Liver (tissue), 9 donors: ENCODE results near the gene NPAS2. TPM values are rescaled to one million over a fixed set of nuclear protein-coding genes. Genes with fewer than 3 reads are reported as not detected.

Experiments
- DNase-seq: peaks from one replicate; pipeline ENCODE4 v3.0.0-alpha.2; 2017; ENCODE audit warnings: low spot score
- H3K27ac ChIP-seq, 2 donors: one replicate each; pipeline ENCODE4 v1.7.0; 2013; ENCODE audit warnings: inconsistent platforms in 2 of 2, low read length in 2 of 2, control low read depth in 1 of 2, low read depth in 1 of 2, mild to moderate bottlenecking in 1 of 2
- H3K27me3 ChIP-seq, 4 donors: one replicate each; pipeline versions ENCODE4 v1.6.1 to v1.7.0; 2013; ENCODE audit warnings: low read length in 3 of 4, inconsistent platforms in 1 of 4, mild to moderate bottlenecking in 1 of 4, moderate library complexity in 1 of 4; ENCODE audit not compliant: control insufficient read depth in 4 of 4, insufficient read depth in 4 of 4
- H3K36me3 ChIP-seq, 4 donors: one replicate each; pipeline versions ENCODE4 v1.6.1 to v1.7.0; 2013; ENCODE audit warnings: low read length in 3 of 4, mild to moderate bottlenecking in 3 of 4, low read depth in 1 of 4, moderate library complexity in 1 of 4; ENCODE audit not compliant: control insufficient read depth in 4 of 4, insufficient read depth in 3 of 4
- H3K4me1 ChIP-seq, 4 donors: one replicate each; pipeline versions ENCODE4 v1.6.1 to v1.7.0; 2013; ENCODE audit warnings: low read length in 3 of 4, mild to moderate bottlenecking in 3 of 4, moderate library complexity in 1 of 4; ENCODE audit not compliant: control insufficient read depth in 4 of 4, insufficient read depth in 4 of 4
- H3K4me3 ChIP-seq, 3 donors: one replicate each; pipeline versions ENCODE4 v1.6.1 to v1.7.0; 2013; ENCODE audit warnings: low read length in 3 of 3, control low read depth in 1 of 3, low read depth in 1 of 3, mild to moderate bottlenecking in 1 of 3
- H3K9ac ChIP-seq, 2 donors: one replicate each; pipeline ENCODE4 v1.7.0; 2013; ENCODE audit warnings: low read length in 2 of 2, mild to moderate bottlenecking in 2 of 2, moderate library complexity in 2 of 2, control low read depth in 1 of 2, low read depth in 1 of 2
- H3K9me3 ChIP-seq, 4 donors: one replicate each; pipeline versions ENCODE4 v1.6.1 to v1.7.0; 2013; ENCODE audit warnings: low read length in 3 of 4; ENCODE audit not compliant: control insufficient read depth in 4 of 4
- EGR1 ChIP-seq, 2 donors: IDR thresholded peaks; 2 replicates each; pipeline ENCODE4 v1.6.1; 2016 to 2018; ENCODE audit warnings: antibody characterized with exemption in 2 of 2, low read depth in 2 of 2
- FOXA1 ChIP-seq: IDR thresholded peaks from 2 replicates; pipeline ENCODE4 v1.6.1; 2016; ENCODE audit warnings: antibody characterized with exemption
- FOXA2 ChIP-seq: IDR thresholded peaks from 2 replicates; pipeline ENCODE4 v1.6.1; 2016; ENCODE audit warnings: antibody characterized with exemption
- GABPA ChIP-seq, 2 donors: IDR thresholded peaks in 1 of 2; conservative IDR thresholded peaks in 1 of 2; 2 replicates each; pipeline ENCODE4 v1.6.1; 2016; ENCODE audit warnings: antibody characterized with exemption in 2 of 2, mild to moderate bottlenecking in 1 of 2, moderate library complexity in 1 of 2
- HNF4A ChIP-seq, 2 donors: conservative IDR thresholded peaks; 2 replicates each; pipeline ENCODE4 v1.6.1; 2016; ENCODE audit warnings: antibody characterized with exemption in 2 of 2, mild to moderate bottlenecking in 2 of 2
- HNF4G ChIP-seq: IDR thresholded peaks from 2 replicates; pipeline ENCODE4 v1.6.1; 2016; ENCODE audit warnings: antibody characterized with exemption
- JUND ChIP-seq, 2 donors: IDR thresholded peaks; 2 replicates each; pipeline ENCODE4 v1.6.1; 2016; ENCODE audit warnings: antibody characterized with exemption in 2 of 2
- NR2F2 ChIP-seq: IDR thresholded peaks from 2 replicates; pipeline ENCODE4 v1.6.1; 2016; ENCODE audit warnings: antibody characterized with exemption
- RAD21 ChIP-seq, 2 donors: IDR thresholded peaks; 2 replicates each; pipeline ENCODE4 v1.6.1; 2016; ENCODE audit warnings: antibody characterized with exemption in 2 of 2, mild to moderate bottlenecking in 2 of 2
- RXRA ChIP-seq, 2 donors: IDR thresholded peaks; 2 replicates each; pipeline ENCODE4 v1.6.1; 2017 to 2018; ENCODE audit warnings: antibody characterized with exemption in 2 of 2, mild to moderate bottlenecking in 1 of 2
- SP1 ChIP-seq: IDR thresholded peaks from 2 replicates; pipeline ENCODE4 v1.6.1; 2018; ENCODE audit warnings: antibody characterized with exemption, mild to moderate bottlenecking
- TAF1 ChIP-seq: conservative IDR thresholded peaks from 2 replicates; pipeline ENCODE4 v1.6.1; 2016; ENCODE audit warnings: antibody characterized with exemption, mild to moderate bottlenecking
- YY1 ChIP-seq: IDR thresholded peaks from 2 replicates; pipeline ENCODE4 v1.6.1; 2016; ENCODE audit warnings: antibody characterized with exemption, mild to moderate bottlenecking
- ZBTB33 ChIP-seq: IDR thresholded peaks from 2 replicates; pipeline ENCODE4 v1.6.1; 2016; ENCODE audit warnings: antibody characterized with exemption
- WGBS: extraction: QIAGEN DNeasy Blood & Tissue Kit; methylation state at CpG from one replicate; pipeline ENCODE4 v1.1.7; 2013; 5-methylcytosine and 5-hydroxymethylcytosine counted together
- polyA plus RNA-seq, 2 donors: library from polyadenylated mRNA; stranded (reverse) in 1 of 2; unstranded in 1 of 2; fragments of 200-250 nt in 1 of 2; fragments of >200 nt in 1 of 2; fragmentation: Nextera tagmentation in 1 of 2; extraction: Ambion mirVana in 1 of 2; gene quantifications; one replicate each; pipeline versions ENCODE4 v1.2.1 to v1.2.3, GENCODE V29; 2013 to 2015
- total RNA-seq, 2 donors: library from RNA; depleted of rRNA; stranded (reverse); fragments of >200 nt; gene quantifications; one replicate each; pipeline ENCODE4 v1.2.3, GENCODE V29; 2014
- TF ChIP-seq, protein P1 (sequence below): IDR thresholded peaks from 2 replicates; pipeline ENCODE4 v1.6.1; 2016; ENCODE audit warnings: antibody characterized with exemption, mild to moderate bottlenecking
- TF ChIP-seq, protein P2 (sequence below): fragments of 150-350 bp; IDR thresholded peaks from 2 replicates; pipeline ENCODE4 v1.5.1; 2017; ENCODE audit warnings: improper control_type of control experiment, low read depth, low read length; ENCODE audit not compliant: missing input control
- TF ChIP-seq, protein P3 (sequence below): IDR thresholded peaks from 2 replicates; pipeline ENCODE4 v1.6.1; 2016; ENCODE audit warnings: antibody characterized with exemption
- TF ChIP-seq, protein P4 (sequence below): IDR thresholded peaks from 2 replicates; pipeline ENCODE4 v1.6.1; 2016; ENCODE audit warnings: antibody characterized with exemption
- donor health status: healthy.
- donor health status: healthy.
- donor health status: healthy.
- donor health status: healthy.
- donor health status: healthy.

NPAS2 gene
- total and polyA plus RNA-seq, 4 donors = 0.33 to 24.3 (median 6.6) TPM

DNA sequence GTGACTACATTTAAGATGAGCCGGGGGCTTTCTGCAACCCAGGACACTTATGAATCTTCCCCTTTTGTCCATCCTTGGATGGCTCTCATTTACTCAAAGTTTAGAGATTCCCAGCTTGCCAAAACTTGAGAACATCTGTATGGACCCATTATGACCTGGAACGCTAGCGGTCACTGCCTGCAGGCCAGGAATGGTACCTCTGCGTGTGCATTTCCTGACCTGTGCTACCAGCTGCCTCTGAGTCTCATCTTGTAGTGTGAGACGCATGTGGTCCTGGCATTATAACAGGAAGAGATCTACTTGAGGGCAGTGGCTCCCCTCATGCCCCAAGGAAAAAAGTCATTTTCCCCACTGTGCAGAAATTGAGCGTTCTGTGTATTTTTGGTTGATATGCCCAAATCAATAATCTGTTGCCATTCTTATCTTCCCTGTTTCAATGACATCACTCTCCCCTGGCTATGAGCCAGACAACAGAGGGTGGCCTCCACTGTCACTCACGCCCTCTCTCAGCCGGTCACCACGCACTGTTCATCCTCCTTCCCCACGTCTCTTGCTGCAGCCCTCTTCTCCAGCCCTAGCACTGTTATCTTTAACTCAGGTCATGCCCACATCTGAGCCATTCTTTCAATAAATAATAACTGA is 28.5 kb upstream of the NPAS2 start:
- Histone ChIP-seq H3K36me3 (no peaks in the 10 kb centered on the region), H3K4me1 (peaks cover 0 to 10% (median 4%) of the 10 kb centered on the region in 4 donors), H3K4me3 (no peak overlapping the region), H3K27ac (peak overlapping the region; percentile 16 to 47), H3K27me3 (no peaks in the 10 kb centered on the region), H3K9ac (no peak overlapping the region), H3K9me3 (no peaks in the 10 kb centered on the region)
- DNase-seq = no peak
- TF ChIP-seq YY1 (peak; percentile 31), HNF4G (no peak), EGR1 (IDR thresholded peaks at IDR 0.05; ENCODE audit: low read depth in 2 of 2) (no peak), HNF4A (conservative IDR thresholded peaks at IDR 0.05) (peak in 1 of 2 donors; percentile 59), SP1 (peak; percentile 7), RXRA (IDR thresholded peaks at IDR 0.05) (peak in 1 of 2 donors; percentile 78), GABPA (IDR thresholded peaks at IDR 0.05 in 1 of 2, conservative IDR thresholded peaks at IDR 0.05 in 1 of 2) (no peak), RAD21 (IDR thresholded peaks at IDR 0.05) (peak; percentile 30 to 38), FOXA1 (no peak), NR2F2 (no peak), ZBTB33 (no peak), FOXA2 (peak; percentile 13), TAF1 (no peak), JUND (IDR thresholded peaks at IDR 0.05) (peak; percentile 73 to 78)
- TF ChIP-seq, protein P1, sequence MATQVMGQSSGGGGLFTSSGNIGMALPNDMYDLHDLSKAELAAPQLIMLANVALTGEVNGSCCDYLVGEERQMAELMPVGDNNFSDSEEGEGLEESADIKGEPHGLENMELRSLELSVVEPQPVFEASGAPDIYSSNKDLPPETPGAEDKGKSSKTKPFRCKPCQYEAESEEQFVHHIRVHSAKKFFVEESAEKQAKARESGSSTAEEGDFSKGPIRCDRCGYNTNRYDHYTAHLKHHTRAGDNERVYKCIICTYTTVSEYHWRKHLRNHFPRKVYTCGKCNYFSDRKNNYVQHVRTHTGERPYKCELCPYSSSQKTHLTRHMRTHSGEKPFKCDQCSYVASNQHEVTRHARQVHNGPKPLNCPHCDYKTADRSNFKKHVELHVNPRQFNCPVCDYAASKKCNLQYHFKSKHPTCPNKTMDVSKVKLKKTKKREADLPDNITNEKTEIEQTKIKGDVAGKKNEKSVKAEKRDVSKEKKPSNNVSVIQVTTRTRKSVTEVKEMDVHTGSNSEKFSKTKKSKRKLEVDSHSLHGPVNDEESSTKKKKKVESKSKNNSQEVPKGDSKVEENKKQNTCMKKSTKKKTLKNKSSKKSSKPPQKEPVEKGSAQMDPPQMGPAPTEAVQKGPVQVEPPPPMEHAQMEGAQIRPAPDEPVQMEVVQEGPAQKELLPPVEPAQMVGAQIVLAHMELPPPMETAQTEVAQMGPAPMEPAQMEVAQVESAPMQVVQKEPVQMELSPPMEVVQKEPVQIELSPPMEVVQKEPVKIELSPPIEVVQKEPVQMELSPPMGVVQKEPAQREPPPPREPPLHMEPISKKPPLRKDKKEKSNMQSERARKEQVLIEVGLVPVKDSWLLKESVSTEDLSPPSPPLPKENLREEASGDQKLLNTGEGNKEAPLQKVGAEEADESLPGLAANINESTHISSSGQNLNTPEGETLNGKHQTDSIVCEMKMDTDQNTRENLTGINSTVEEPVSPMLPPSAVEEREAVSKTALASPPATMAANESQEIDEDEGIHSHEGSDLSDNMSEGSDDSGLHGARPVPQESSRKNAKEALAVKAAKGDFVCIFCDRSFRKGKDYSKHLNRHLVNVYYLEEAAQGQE = no peak
- TF ChIP-seq, protein P2, sequence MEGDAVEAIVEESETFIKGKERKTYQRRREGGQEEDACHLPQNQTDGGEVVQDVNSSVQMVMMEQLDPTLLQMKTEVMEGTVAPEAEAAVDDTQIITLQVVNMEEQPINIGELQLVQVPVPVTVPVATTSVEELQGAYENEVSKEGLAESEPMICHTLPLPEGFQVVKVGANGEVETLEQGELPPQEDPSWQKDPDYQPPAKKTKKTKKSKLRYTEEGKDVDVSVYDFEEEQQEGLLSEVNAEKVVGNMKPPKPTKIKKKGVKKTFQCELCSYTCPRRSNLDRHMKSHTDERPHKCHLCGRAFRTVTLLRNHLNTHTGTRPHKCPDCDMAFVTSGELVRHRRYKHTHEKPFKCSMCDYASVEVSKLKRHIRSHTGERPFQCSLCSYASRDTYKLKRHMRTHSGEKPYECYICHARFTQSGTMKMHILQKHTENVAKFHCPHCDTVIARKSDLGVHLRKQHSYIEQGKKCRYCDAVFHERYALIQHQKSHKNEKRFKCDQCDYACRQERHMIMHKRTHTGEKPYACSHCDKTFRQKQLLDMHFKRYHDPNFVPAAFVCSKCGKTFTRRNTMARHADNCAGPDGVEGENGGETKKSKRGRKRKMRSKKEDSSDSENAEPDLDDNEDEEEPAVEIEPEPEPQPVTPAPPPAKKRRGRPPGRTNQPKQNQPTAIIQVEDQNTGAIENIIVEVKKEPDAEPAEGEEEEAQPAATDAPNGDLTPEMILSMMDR = peak; percentile 5
- TF ChIP-seq, protein P3, sequence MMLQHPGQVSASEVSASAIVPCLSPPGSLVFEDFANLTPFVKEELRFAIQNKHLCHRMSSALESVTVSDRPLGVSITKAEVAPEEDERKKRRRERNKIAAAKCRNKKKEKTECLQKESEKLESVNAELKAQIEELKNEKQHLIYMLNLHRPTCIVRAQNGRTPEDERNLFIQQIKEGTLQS = peak; percentile 28
- TF ChIP-seq, protein P4, sequence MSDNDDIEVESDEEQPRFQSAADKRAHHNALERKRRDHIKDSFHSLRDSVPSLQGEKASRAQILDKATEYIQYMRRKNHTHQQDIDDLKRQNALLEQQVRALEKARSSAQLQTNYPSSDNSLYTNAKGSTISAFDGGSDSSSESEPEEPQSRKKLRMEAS = no peak
- WGBS = 45% methylated on average over 10 of the region's 10 CpGs
